ENCODE data around the gene ADAMTS12.

Gene ADAMTS12

GRCh38 chr5:33756491-33756890, 135.3 kb downstream of the ADAMTS12 start:
- no peak for ATAC-seq
- TF ChIP-seq ZNF565 (CRISPR knock-in tag; conservative IDR thresholded peaks at IDR 0.05; ENCODE audit: low read depth) (no peak), OSR1 (CRISPR knock-in tag; IDR thresholded peaks at IDR 0.05) (no peak), ARNTL (CRISPR knock-in tag; IDR thresholded peaks at IDR 0.05; ENCODE audit: borderline replicate concordance, low read depth) (no peak), ZFP30 (CRISPR knock-in tag; IDR thresholded peaks at IDR 0.05) (no peak), TOX (CRISPR knock-in tag; IDR thresholded peaks at IDR 0.05; ENCODE audit: borderline replicate concordance) (no peak), PATZ1 (CRISPR knock-in tag; IDR thresholded peaks at IDR 0.05; ENCODE audit: borderline replicate concordance) (no peak), ZC3H10 (CRISPR knock-in tag; IDR thresholded peaks at IDR 0.05) (no peak), TSHZ2 (CRISPR knock-in tag; IDR thresholded peaks at IDR 0.05) (no peak)

- no peak for ATAC-seq
- TF ChIP-seq TCF4 (CRISPR knock-in tag; IDR thresholded peaks at IDR 0.05; ENCODE audit: borderline replicate concordance) = no peak
- no peak for TF ChIP-seq RARB (CRISPR knock-in tag; IDR thresholded peaks at IDR 0.05)
- no peak for TF ChIP-seq ZNF70 (CRISPR knock-in tag; IDR thresholded peaks at IDR 0.05)
- TF ChIP-seq ZNF565 (CRISPR knock-in tag; conservative IDR thresholded peaks at IDR 0.05; ENCODE audit: low read depth) = no peak
- no peak for TF ChIP-seq ZFP30 (CRISPR knock-in tag; IDR thresholded peaks at IDR 0.05)
- no peak for TF ChIP-seq TOX (CRISPR knock-in tag; IDR thresholded peaks at IDR 0.05; ENCODE audit: borderline replicate concordance)
- no peak for TF ChIP-seq ZC3H10 (CRISPR knock-in tag; IDR thresholded peaks at IDR 0.05)
- TF ChIP-seq PATZ1 (CRISPR knock-in tag; IDR thresholded peaks at IDR 0.05; ENCODE audit: borderline replicate concordance) = no peak
- no peak for TF ChIP-seq GLIS3 (CRISPR knock-in tag; IDR thresholded peaks at IDR 0.05)
- TF ChIP-seq ZFP3 (CRISPR knock-in tag; IDR thresholded peaks at IDR 0.05) = no peak
- TF ChIP-seq POU6F1 (CRISPR knock-in tag; IDR thresholded peaks at IDR 0.05; ENCODE audit: borderline replicate concordance, low read depth) = no peak
- no peak for TF ChIP-seq BACH2 (CRISPR knock-in tag; IDR thresholded peaks at IDR 0.05; ENCODE audit: borderline replicate concordance)
- TF ChIP-seq CSDC2 (CRISPR knock-in tag; IDR thresholded peaks at IDR 0.05) = no peak
- TF ChIP-seq ISL1 (CRISPR knock-in tag; IDR thresholded peaks at IDR 0.05) = no peak
- no peak for TF ChIP-seq CREB5 (CRISPR knock-in tag; IDR thresholded peaks at IDR 0.05; ENCODE audit: low read depth)
- TF ChIP-seq ARNTL (CRISPR knock-in tag; IDR thresholded peaks at IDR 0.05; ENCODE audit: borderline replicate concordance, low read depth) = no peak
- TF ChIP-seq ZNF8 (CRISPR knock-in tag; IDR thresholded peaks at IDR 0.05) = no peak
- TF ChIP-seq TSHZ2 (CRISPR knock-in tag; IDR thresholded peaks at IDR 0.05) = no peak
- no peak for TF ChIP-seq PPARA (CRISPR knock-in tag; IDR thresholded peaks at IDR 0.05; ENCODE audit: borderline replicate concordance)
Measured at GRCh38 chr5:33755231-33755630, 136.6 kb downstream of the ADAMTS12 start.

Data from SK-N-SH treated with all-trans-retinoic acid at 6 μM for 48 hours (cell line).